IPS-18a (cell line): ENCODE measurements around the gene SEC61B.

Experiments
- H3K27ac ChIP-seq: one replicate; pipeline ENCODE4 v1.5.1; 2013; ENCODE audit warnings: low read length
- H3K27me3 ChIP-seq: one replicate; pipeline ENCODE4 v1.6.1; 2013; ENCODE audit warnings: mild to moderate bottlenecking, low read length; ENCODE audit not compliant: control insufficient read depth, insufficient read depth
- H3K36me3 ChIP-seq: one replicate; pipeline ENCODE4 v1.6.1; 2013; ENCODE audit warnings: low read depth, low read length; ENCODE audit not compliant: control insufficient read depth
- H3K4me1 ChIP-seq: one replicate; pipeline ENCODE4 v1.6.1; 2013; ENCODE audit warnings: low read depth, low read length; ENCODE audit not compliant: control insufficient read depth
- H3K4me3 ChIP-seq: one replicate; pipeline ENCODE4 v1.5.1; 2013; ENCODE audit warnings: low read length
- H3K9ac ChIP-seq: one replicate; pipeline ENCODE4 v1.6.1; 2013; ENCODE audit warnings: mild to moderate bottlenecking, low read length, moderate library complexity
- H3K9me3 ChIP-seq: one replicate; pipeline ENCODE4 v1.6.1; 2013; ENCODE audit warnings: low read depth, low read length; ENCODE audit not compliant: control insufficient read depth

SEC61B gene

GRCh38 chr9:99221621-99222415 lies at the start of gene SEC61B, which contains the start of gene ALG2:
Gene SEC61B (plus strand): TSS chr9:99222282. CDS start chr9:99222364, 82 bp downstream.
Gene ALG2 (minus strand): TSS chr9:99221942. CDS start chr9:99221894, 48 bp downstream.
- Histone ChIP-seq H3K9me3 (no peaks in the 10 kb centered on the region), H3K27me3 (no peaks in the 10 kb centered on the region), H3K9ac (peak within 1 kb of the TSS; percentile 89), H3K4me1 (no peaks in the 10 kb centered on the region), H3K36me3 (peaks cover 30% of the 10 kb centered on the region), H3K27ac (peak within 1 kb of the TSS; percentile 99), H3K4me3 (peak within 1 kb of the TSS; percentile 87)

- Histone ChIP-seq H3K27ac (no peak overlapping the region), H3K4me1 (peaks cover 43% of the 10 kb centered on the region), H3K4me3 (no peak overlapping the region), H3K9me3 (no peaks in the 10 kb centered on the region), H3K36me3 (no peaks in the 10 kb centered on the region), H3K9ac (no peak overlapping the region), H3K27me3 (peaks cover 11% of the 10 kb centered on the region)
These were observed 48.2 kb upstream of the SEC61B start for GRCh38 chr9:99173570-99174504.

DNA sequence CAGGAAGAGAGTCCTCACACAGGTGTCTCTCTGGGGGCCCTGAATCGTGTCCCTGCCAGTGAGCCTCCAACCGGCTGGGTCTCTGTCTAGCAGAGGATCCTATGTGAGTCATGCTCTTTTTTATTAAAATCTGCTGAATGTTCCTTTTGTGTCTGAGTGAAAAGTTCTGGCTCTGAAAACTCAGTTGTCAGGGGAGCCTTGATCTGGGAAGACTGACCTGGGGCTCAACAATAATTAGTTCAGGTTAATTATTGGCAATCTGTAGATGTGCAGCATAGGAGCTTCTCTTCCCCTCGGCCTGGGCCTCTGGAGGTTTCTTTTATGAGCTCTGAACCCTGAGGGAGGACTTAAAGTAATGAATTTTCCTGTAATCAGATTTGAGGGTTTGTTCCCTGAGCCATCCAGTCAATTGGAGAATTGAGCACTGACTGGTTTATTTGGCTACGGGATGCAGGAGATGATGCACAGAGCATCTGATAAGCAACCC lies 45.5 kb upstream of the SEC61B start:
- Histone ChIP-seq H3K9ac (no peak overlapping the region), H3K4me3 (no peak overlapping the region), H3K36me3 (no peaks in the 10 kb centered on the region), H3K9me3 (no peaks in the 10 kb centered on the region), H3K27me3 (peaks cover 6% of the 10 kb centered on the region), H3K4me1 (peaks cover 25% of the 10 kb centered on the region), H3K27ac (no peak overlapping the region)

DNA sequence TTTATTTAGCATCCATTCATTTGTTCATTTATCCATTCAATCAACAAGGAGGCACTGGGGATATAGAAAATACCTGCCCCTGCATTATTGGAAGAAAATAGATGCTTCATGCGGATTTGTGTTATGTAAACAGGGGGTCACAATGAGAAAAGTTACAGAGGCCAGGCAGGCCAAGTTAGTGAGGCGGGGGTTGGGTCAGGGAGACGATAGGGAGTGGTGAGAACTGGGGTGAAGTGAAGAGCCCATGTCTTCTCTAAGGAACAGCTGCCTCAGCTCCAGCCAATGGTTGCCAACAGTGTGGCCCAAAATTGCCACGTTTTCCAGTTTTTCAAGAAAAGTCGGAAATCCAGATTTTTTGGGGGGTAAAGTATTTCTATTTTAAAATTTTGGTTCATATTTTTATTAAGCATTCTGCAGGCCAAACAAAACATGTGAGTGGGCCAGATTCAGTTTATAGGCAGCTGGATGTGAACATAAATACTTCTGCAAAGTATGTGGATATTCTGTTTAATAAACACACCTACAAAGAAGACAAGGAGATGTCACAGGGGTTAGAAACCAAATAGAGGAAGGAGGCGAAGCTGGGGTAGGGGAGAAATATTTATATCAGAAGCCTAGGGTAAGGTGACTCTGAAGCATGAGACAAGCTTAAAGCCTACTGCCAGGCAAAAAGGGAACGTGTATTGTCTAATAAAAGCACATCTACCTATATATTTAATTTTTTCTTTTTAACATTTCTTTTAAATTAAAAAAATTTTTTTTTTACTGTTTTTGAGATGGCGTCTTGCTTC lies 44.3 kb upstream of the SEC61B start:
- Histone ChIP-seq H3K36me3 (no peaks in the 10 kb centered on the region), H3K27me3 (no peaks in the 10 kb centered on the region), H3K9me3 (no peaks in the 10 kb centered on the region), H3K9ac (no peak overlapping the region), H3K4me1 (peaks cover 16% of the 10 kb centered on the region), H3K27ac (no peak overlapping the region), H3K4me3 (no peak overlapping the region)

- peaks cover 4% of the 10 kb centered on the region for H3K4me1 ChIP-seq
These were observed 42.9 kb upstream of the SEC61B start for GRCh38 chr9:99178912-99179872.

DNA sequence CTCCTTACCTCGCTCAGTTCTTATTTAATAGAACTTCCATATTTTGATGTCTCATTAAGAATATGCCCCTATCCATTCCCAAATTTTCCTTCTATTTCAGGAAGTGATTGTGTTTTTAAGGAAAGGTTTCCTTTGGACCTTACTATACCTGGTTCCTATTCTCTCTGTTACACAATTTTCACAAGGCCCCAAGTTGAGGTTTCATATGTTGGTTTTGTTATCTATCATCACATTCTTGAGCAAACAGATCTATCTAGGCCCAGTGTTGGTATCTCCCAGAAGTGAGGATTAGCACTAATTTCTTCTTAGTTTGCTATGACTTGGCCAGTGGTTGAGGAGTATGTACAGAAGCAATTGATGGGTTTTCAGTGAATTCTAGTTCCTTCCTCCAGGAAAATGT lies 41.9 kb upstream of the SEC61B start:
- H3K9me3 ChIP-seq, result no peaks in the 10 kb centered on the region
- no peaks in the 10 kb centered on the region for H3K27me3 ChIP-seq
- H3K4me1 ChIP-seq, result peaks cover 4% of the 10 kb centered on the region
- no peak overlapping the region for H3K27ac ChIP-seq
- no peak overlapping the region for H3K4me3 ChIP-seq
- H3K36me3 ChIP-seq, result no peaks in the 10 kb centered on the region
- H3K9ac ChIP-seq, result no peak overlapping the region

More at GRCh38 chr9:99178912-99179872, 42.9 kb upstream of the SEC61B start:
- no peak overlapping the region for H3K9ac ChIP-seq
- H3K9me3 ChIP-seq, result no peaks in the 10 kb centered on the region
- H3K4me3 ChIP-seq, result no peak overlapping the region
- no peak overlapping the region for H3K27ac ChIP-seq
- no peaks in the 10 kb centered on the region for H3K36me3 ChIP-seq
- H3K27me3 ChIP-seq, result no peaks in the 10 kb centered on the region

DNA sequence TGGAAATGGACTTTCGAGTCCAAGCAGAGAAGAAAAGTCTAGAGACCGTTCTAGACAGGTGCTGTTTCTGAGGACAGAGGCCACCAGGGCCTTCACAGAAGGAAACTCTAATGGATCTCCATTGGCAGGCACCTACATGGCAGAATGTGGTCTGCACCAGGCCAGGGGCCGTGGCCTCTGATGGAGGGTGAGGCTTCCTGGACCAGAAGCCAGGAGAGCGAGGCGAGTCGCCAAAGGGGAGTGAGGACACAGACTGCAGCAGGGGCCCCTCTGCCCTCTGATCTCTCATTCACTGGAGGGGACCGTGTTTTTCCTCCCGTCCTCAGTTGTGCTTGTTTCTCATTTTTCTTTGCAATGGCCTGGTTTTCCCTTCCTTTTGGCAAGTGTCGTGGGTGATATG lies 41.4 kb upstream of the SEC61B start:
- Histone ChIP-seq H3K9ac (no peak overlapping the region), H3K36me3 (no peaks in the 10 kb centered on the region), H3K27me3 (no peaks in the 10 kb centered on the region), H3K9me3 (no peaks in the 10 kb centered on the region), H3K4me1 (peaks cover 4% of the 10 kb centered on the region), H3K4me3 (no peak overlapping the region), H3K27ac (no peak overlapping the region)

- Histone ChIP-seq H3K9me3 (no peaks in the 10 kb centered on the region), H3K9ac (no peak overlapping the region), H3K36me3 (no peaks in the 10 kb centered on the region), H3K27me3 (no peaks in the 10 kb centered on the region), H3K4me1 (peaks cover 4% of the 10 kb centered on the region), H3K27ac (no peak overlapping the region), H3K4me3 (no peak overlapping the region)
These were observed 40.9 kb upstream of the SEC61B start for GRCh38 chr9:99181206-99181605.

GRCh38 chr9:99181621-99182020 lies 40.5 kb upstream of the SEC61B start:
- H3K27me3 ChIP-seq, result no peaks in the 10 kb centered on the region
- no peak overlapping the region for H3K9ac ChIP-seq
- no peak overlapping the region for H3K4me3 ChIP-seq
- no peaks in the 10 kb centered on the region for H3K9me3 ChIP-seq
- no peak overlapping the region for H3K27ac ChIP-seq
- no peaks in the 10 kb centered on the region for H3K36me3 ChIP-seq
- peaks cover 4% of the 10 kb centered on the region for H3K4me1 ChIP-seq

GRCh38 chr9:99182356-99182755 lies 39.7 kb upstream of the SEC61B start:
- Histone ChIP-seq H3K4me1 (peaks cover 6% of the 10 kb centered on the region), H3K27ac (no peak overlapping the region), H3K9me3 (no peaks in the 10 kb centered on the region), H3K27me3 (no peaks in the 10 kb centered on the region), H3K9ac (no peak overlapping the region), H3K4me3 (no peak overlapping the region), H3K36me3 (no peaks in the 10 kb centered on the region)
